ENCODE measurements around the gene BRDT.

BRDT gene

DNA sequence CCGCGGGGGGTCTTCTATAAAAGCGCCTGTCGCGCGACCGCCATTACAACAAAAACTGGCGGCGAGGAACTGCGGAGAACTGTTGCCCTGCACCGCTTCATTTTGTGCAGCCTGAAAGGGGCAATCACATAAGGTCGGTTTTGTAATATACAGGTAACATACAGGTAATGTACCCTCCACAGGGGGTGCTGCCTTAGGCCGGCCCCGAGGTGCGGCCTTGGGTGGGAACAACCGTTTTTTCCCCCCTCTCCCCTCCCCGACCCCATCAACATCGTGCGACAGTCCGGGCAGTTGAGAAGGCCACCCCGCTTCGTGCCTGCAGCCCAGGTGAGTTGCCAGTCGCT, at the start of gene BRDT:
Gene BRDT, plus strand, starts transcription at position 46 of the 344 bp plus-strand sequence. CDS start 13,354 bp downstream, outside the sequence.
- no peak for DNase-seq

DNA sequence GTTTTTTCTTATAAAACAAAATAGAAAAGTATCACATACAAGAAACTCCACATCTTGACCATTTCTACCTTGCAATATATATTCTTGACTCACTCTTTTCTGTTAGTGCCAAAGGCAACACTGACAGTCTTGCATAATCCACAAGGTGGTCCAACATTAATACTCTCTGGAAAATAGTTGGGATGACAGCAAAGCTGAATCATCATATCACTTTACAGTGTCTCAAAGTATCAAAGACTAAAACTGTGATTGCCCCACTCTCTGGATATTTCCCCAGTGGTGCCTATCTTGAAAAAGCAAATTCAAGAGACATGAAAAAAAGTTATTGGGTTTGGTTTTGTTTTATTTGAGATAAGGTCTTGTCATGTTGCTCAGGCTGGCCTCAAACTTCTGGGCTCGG, 48.6 kb upstream of the BRDT start:
- DNase-seq, result no peak

GRCh38 chr1:91901231-91901630, 48.0 kb upstream of the BRDT start:
- DNase-seq, result no peak

- DNase-seq, result no peak
Observed at GRCh38 chr1:91912266-91912665, 36.9 kb upstream of the BRDT start.

- DNase-seq, result no peak
Observed at GRCh38 chr1:91913018-91913417, 36.2 kb upstream of the BRDT start.

- DNase-seq, result no peak
Observed at GRCh38 chr1:91916046-91916445, 33.2 kb upstream of the BRDT start.

- no peak for DNase-seq
Observed at GRCh38 chr1:91916811-91917460, 32.3 kb upstream of the BRDT start.

- no peak for DNase-seq
Observed at GRCh38 chr1:91919962-91920361, 29.2 kb upstream of the BRDT start.

- DNase-seq, result no peak
Observed at GRCh38 chr1:91924146-91924545, 25.1 kb upstream of the BRDT start.

- no peak for DNase-seq
Observed at GRCh38 chr1:91925644-91926435, 23.4 kb upstream of the BRDT start.

- no peak for DNase-seq
Observed at GRCh38 chr1:91928026-91928425, 21.2 kb upstream of the BRDT start.

DNA sequence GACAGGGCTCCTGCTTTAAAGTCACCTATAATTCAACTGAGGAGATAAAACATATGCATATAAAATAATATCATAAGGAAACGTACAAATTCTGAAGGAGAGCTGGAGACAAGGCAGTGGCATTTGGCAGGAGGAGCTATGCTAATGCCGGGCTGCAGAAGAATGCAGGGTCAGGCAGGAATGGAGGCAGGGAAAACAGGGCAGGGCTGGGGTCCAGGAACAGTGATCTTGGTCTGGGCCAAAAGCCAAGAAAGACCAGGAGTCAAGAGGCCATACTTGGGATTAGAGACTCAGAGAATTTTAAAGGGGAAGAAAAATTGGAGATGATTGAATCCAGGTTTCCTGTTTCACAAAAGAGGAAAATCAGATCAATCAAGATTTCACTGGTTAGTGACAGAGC, 20.0 kb upstream of the BRDT start:
- DNase-seq, result no peak

GRCh38 chr1:91937613-91938012, 11.6 kb upstream of the BRDT start:
- DNase-seq, result no peak

GRCh38 chr1:91940496-91940895, 8.7 kb upstream of the BRDT start:
- DNase-seq, result no peak

GRCh38 chr1:91944087-91944486, 5.1 kb upstream of the BRDT start:
- no peak for DNase-seq

GRCh38 chr1:91948097-91948496, 1.1 kb upstream of the BRDT start:
- DNase-seq, result no peak

- no peak for DNase-seq
Observed at GRCh38 chr1:91948501-91949355, 473 bp upstream of the BRDT start.

DNA sequence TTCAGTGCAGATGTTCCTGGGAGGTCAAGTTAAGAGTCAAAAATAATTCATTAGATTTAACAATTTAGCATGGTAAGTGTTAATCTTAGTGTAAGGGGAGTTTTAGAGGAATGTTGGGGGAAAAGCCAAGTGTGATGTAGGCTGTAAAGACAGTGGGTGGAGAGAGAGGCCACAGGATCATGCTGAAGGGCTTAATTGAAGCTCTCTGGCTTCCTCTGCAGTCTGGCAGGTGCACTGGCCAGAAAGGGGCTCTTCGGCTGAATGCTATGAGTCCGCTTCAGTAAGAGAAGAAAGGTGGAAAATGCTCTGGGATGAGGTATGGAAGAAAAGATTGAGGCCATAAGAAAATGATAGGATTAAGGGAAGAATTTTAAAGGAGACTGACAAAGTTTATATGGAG, 3.0 kb downstream of the BRDT start:
- DNase-seq, result no peak

DNA sequence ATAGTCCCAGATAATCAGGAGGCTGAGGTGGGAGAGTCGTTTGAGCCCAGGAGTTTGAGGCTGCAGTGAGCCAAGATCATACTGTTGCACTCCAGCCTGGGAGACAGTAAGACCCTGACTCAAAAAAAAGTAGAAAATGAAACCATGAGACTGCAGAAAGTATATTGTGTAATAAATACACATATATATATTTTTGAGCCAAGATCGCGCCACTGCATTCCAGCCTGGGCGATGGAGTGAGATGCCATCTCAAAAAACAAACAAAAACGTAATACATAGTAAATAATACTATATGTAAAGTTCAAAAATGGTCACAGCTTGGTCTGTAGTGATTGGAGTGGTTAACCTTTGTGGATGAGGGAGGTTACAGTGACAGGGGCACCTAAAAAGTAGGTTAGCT, 9.7 kb downstream of the BRDT start:
- no peak for DNase-seq

GRCh38 chr1:91968334-91968733, 19.1 kb downstream of the BRDT start:
- DNase-seq, result no peak

DNA sequence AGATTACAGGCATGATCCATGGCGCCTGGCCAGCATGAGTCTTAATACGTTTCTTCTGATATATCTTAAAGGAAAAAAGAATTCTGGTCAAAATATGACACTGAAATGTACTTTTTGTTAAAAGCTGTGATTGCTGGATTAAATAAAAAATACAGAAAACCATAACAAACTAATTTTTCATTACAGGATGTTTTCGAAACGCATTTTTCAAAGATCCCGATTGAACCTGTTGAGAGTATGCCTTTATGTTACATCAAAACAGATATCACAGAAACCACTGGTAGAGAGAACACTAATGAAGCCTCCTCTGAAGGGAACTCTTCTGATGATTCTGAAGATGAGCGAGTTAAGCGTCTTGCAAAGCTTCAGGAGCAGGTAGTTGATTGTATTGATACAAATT, 30.2 kb downstream of the BRDT start:
- no peak for DNase-seq

- no peak for DNase-seq
Observed at GRCh38 chr1:91980663-91981062, 31.5 kb downstream of the BRDT start.

GRCh38 chr1:91981996-91982609, 32.9 kb downstream of the BRDT start:
- DNase-seq, result no peak

Data from NCI-H187 treated with DMSO at 0.1 percent for 48 hours (cell line).